DMS53 treated with DMSO at 0.1 percent for 48 hours (cell line): ENCODE data around the gene SBF2.

Experiments used
- DNase-seq: peaks from one replicate; lab custom pipeline; 2025; ENCODE audit not compliant: unreplicated experiment; lab: John Stamatoyannopoulos, UW

The SBF2 gene

DNA sequence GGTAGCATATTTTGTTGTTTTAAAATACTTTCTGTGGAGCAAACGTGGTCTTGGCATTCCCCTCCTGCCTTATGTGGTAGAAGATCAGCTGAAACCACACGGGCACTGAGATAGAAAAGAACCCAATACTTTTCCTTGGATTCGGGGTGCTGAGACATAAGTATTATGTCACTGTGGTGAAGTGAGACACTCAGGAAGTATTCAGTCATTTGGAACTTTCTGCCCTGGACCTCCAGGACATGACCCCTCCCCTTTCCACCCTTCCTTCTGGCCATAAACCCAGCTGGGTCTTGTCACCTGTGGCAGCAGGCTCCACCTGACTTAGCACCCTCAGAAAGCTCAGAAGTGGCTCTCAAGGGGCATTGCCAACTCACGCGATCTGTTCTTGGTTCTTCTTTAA is 506.8 kb downstream of the SBF2 start:
- DNase-seq, result no peak

DNA sequence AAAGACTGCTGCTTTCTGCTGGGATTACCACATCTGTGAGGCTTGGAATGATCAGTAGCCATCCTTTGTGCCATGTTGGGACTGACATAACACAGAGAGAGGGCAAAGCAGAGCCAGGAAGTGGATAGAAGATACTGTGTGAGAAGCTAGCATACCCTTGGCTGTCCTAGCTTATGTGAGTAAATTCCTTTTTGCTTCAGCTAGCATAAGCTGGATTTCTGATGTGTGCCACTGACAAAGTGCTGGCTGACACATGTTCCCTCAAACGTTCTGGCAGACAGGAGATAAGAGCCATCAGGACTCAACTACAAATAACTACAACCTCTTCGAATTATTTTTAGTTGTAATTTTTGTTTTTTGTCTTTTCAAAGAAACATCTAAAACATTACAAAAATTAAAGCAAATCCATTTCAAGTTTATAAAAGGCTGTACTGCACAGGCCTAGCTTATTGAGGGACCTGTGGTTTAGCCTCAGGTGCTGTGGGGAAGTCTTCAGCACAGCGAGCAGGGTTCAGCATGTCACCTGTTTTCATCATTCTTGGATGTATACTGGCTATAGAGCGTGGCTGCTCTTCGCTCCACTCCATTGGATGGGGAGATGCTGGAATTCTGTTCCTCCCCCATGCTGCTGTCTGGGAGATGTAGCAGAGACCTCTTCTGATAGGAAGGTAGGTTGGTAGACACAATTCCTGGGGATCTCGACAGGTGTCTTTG is 509.3 kb downstream of the SBF2 start:
- no peak for DNase-seq

- no peak for DNase-seq
Observed at GRCh38 chr11:9783986-9784385, 510.0 kb downstream of the SBF2 start.

DNA sequence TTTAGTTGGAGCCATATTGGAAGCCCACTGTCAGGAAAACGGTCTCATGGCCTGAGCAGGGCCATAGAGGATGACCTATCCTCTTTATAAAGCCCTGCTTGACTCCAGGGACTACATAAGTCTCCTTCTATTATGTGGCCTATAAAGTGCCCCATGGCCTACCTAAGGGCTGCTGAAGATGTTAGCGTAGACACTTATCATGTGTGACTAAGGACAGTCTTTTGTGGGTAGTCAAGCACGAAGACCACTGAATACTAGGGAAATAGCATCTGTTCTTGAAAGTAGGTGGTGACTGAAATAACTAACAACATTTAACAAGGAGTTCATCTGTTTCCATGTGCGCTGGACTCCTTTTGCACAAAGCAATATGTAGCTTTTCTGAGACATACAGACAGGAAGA is 513.1 kb downstream of the SBF2 start:
- no peak for DNase-seq

DNA sequence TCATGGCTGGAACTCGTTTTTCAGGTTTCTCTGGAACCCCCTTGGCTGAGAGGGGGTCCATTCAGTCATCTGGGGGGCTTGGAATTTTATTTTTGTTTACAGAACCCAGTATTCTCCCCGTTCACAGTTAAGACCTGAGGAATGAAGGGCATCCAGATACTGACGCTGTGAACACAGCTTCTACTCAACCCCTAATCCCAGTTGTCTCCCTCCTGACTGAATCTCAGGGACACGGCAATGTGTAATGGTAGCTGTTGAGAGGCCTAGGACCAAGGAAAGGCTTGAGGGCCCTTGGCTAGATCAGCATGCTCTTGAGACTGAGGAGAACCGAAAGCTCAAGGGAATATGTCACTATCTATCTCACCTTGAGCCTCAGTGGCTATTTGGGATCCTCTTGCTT is 516.5 kb downstream of the SBF2 start:
- no peak for DNase-seq

DNA sequence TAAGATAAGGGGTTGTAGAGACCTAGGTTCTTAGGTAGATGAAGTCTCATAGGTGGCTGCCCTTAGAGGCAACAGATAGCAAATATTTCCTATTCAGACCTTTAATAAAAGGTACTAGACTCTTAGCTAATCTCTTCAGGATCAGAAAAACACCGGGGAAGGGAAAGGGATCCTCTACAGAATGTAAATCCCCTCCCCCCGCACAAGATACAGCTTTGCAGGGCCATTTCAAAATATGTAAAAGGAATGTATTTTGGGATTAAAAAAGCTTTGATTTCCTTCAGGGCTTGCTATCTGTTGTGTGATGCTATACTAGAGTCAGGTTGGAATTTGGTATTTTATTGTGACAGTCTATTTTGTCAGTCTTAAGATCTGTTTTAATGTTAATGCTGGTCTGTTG is 517.0 kb downstream of the SBF2 start:
- no peak for DNase-seq

- no peak for DNase-seq
Observed at GRCh38 chr11:9776203-9776602, 517.8 kb downstream of the SBF2 start.

- no peak for DNase-seq
Observed at GRCh38 chr11:9775398-9775779, 518.6 kb downstream of the SBF2 start.

GRCh38 chr11:9774591-9775397 is 519.2 kb downstream of the SBF2 start:
- no peak for DNase-seq

DNA sequence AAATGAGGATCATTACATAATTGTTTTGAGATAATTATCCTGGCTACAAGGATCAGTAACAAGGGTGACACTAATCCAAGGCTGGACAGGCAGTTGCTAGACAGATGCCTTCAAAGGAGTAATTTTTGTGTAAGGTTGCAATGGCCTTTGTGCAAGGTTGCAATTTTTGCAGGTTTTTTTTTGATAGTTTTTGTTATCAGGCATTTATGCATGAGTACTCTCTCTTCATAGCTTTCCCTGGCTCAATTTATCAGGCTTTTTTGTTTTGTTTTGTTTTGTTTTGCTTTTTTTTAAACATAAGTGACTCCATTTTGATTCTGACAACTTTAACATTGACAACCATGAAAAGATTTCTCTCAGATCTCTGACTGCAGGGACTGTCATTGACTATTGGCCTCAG is 519.9 kb downstream of the SBF2 start:
- no peak for DNase-seq

DNA sequence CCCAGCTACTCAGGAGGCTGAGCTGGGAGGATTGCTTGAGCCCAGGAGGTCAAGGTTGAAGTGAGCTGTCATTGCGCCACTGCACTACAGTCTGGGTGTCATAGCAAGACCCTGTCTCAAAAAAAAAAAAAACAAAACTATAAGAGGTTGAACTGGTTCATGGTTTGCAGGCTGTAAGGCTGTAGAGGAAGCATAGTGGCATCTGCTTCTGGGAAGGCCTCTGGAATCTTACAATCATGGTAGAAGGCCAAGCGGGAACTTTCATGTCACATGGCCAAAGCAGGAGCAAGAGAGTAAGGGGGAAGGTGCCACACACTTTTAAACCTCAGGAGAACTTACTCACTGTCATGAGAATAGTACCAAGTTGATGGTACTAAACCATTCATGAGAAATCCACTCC is 520.5 kb downstream of the SBF2 start:
- no peak for DNase-seq

DNA sequence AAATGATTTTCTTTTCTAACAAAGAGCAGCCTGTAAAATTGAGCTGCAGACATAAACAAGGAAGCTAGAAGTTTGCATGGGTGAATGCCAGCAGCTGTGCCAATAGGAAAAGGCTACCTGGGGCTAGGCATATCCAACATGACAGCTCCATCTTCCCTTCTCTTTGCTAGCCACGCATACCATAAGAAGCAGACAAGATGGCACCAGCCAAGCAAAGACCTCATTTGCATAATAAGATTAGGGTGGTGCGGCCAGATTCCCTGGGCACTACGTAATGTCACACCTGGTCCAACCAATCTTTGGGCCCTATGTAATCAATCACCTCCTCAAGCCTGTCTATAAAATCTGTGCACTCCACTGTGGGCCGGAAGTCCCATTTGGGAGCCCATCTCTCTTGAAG is 521.8 kb downstream of the SBF2 start:
- DNase-seq, result no peak

DNA sequence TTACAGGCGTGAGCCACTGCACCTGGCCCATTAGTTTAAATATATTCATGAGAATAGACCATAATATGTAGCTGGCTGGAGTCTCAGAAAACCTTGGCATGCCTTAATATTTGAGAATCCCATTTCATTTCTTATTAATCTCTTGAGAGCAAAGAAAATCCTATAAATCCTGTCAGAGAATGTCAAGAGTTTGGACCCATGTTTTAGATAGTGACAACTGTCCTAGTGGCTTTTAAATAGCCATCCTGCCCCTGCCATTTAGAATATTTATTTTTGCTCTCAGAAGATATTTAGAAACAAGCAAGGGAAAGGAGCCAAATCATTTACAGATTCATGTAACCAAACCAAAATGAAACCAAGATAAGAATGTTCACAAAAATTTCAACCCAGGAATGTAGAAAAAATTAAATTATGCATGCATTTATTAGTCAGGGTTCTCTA is 522.9 kb downstream of the SBF2 start:
- no peak for DNase-seq

DNA sequence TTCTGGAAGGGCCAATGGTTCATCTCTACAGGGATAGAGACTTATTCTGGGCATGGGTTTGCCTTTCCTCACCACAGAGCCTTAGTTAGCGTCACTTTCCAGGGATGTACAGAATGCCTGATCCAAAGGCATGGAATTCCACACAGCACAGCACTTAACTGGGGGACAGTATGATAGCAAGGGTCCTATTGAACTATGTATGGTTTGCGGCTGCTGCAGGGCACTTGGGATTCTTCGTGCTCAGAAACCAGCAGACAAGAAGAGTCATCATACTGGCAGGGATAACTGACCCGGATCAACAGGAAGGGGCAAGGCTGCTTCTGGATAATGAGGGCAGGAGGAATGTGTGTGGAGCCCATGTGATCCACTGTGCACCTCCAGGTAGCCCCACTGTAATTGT is 524.4 kb downstream of the SBF2 start:
- DNase-seq, result no peak

DNA sequence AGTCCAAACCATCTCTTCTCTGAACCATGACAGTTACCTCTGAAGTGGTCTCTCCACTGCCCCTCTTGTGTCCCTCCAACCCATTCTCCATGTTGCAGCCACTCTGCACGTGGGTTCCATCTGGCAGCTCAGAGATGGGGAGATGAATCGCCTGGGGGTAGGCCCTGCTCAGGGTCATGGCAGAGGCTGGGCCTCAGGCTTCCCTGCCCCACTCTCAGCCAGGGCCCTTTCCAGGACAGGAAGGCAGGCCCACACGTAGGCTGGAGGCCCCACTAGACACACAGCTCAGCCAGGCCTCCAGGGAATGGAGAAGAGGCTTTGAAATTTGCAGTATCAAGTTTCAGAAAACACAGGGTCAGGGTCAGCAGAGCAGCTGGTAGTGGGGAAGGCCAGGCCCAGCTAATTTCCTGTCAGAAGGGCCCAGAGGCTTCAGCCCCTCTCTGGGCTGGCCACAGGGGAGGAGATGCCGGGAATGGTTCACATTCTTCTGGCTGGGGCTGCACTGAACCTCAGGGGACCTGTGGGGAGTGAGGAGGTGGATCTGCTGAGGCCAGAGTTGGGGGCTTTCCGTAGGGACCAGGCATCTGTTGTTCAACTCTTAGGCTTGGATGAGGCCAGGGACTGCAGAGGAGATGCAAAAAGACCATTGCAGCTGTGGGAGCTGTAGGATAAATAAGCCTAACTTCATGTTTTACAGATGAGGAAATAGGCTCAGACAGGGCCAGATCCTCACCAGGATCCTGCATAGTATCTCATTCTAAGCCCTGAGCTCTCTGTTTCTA is 528.5 kb downstream of the SBF2 start:
- DNase-seq, result peak; percentile 48

- DNase-seq, result no peak
Observed at GRCh38 chr11:9763301-9763700, 530.7 kb downstream of the SBF2 start.

DNA sequence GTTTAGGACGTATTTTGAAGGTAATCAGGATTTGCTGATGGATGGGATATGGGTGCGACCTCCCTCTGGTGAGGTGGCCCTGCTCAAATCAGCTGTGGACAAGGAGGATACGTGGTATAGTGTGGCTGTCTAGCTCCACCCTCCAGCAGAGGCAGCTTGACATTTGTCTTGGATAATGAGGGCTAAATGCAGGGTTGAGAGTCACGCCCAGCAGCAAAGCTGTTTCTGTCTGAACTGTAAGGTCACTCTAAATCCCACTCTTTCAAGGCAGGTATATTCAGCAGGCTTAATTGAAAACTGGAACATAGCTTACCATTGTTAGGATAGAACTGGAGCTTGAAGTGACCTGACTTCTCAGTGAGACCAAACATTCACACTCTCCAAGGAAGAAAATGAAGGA is 531.5 kb downstream of the SBF2 start:
- no peak for DNase-seq

DNA sequence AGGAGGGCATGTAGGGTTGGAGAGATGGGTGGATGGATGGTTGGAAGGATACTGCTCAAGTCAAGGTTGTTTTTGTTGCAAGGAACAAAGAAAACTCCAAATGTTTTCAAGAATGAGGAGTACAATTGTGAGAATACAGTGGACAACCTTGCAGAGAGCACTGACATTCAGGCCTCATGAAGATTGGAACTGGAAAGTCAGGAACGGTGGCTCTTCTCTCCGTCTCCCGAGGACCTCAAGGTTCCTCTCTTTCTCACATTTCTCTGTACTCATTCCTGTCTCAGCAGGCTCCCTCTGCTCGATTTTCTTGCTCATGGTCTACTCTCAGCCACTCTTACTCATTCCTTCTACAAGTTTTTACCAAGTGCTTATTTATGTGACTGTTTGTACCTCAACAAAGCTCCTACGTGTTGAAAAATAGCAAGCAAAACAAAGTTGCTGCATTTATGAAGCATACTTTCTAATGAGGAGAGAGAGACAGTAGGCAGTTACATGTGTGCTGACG is 532.5 kb downstream of the SBF2 start:
- no peak for DNase-seq

DNA sequence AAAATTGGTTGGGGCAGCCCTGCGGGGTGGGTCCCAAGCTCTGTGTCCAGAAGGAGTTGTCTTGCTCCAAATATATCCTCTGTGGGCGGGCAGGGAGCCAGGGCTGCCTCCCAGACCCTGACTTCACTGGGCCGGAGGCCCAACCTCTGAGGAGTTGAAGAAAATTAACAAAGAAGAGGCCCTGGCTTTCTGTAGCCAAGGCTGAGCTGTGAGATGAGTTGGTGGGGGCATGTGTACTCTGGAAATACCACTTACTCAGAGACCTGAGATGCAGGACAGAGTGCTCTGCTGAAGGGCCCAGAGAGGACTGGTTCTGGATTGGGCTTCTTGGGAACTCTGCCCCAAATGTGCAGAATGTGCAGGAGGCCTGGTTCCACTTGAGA is 533.8 kb downstream of the SBF2 start:
- no peak for DNase-seq

GRCh38 chr11:9759519-9760192 is 534.4 kb downstream of the SBF2 start:
- peak; percentile 96 for DNase-seq
